Osteocyte (in vitro differentiated cells): ENCODE data around the gene COL15A1. TPM values are rescaled to one million over a fixed set of nuclear protein-coding genes. Genes with fewer than 3 reads are reported as not detected.

Experiments used
- DNase-seq: peaks from one replicate; pipeline ENCODE4 v3.0.0; 2021; ENCODE audit warnings: mixed read lengths; ENCODE audit not compliant: unreplicated experiment; ENCODE audit errors: extremely low spot score
- H3K27ac Mint-ChIP-seq: one replicate; pipeline ENCODE4 v1.8.0; 2021; ENCODE audit warnings: mild to moderate bottlenecking, mixed read lengths; ENCODE audit not compliant: unreplicated experiment
- H3K27me3 Mint-ChIP-seq: one replicate; pipeline ENCODE4 v1.8.0; 2021; ENCODE audit warnings: mixed read lengths; ENCODE audit not compliant: unreplicated experiment
- H3K36me3 Mint-ChIP-seq: one replicate; pipeline ENCODE4 v1.8.0; 2021; ENCODE audit warnings: mixed read lengths; ENCODE audit not compliant: unreplicated experiment
- H3K4me1 Mint-ChIP-seq: one replicate; pipeline ENCODE4 v1.8.0; 2021; ENCODE audit warnings: mixed read lengths; ENCODE audit not compliant: unreplicated experiment
- H3K4me3 Mint-ChIP-seq: one replicate; pipeline ENCODE4 v1.8.0; 2021; ENCODE audit warnings: mild to moderate bottlenecking, moderate library complexity, mixed read lengths; ENCODE audit not compliant: unreplicated experiment
- H3K9me3 Mint-ChIP-seq: one replicate; pipeline ENCODE4 v1.8.0; 2021; ENCODE audit warnings: mixed read lengths; ENCODE audit not compliant: unreplicated experiment
- total RNA-seq: library from RNA; stranded (reverse); gene quantifications from 2 replicates; pipeline ENCODE4 v1.2.1, GENCODE V29; 2021
- TF ChIP-seq, protein P1 (sequence below): fragments of 200-600 bp; sonication (generic); IDR thresholded peaks from 2 replicates; pipeline ENCODE4 v1.5.0; 2021; ENCODE audit warnings: antibody characterized with exemption, mild to moderate bottlenecking, moderate library complexity

The COL15A1 gene
- total RNA-seq, 1 donor from 2014 or later, result 0.81 TPM

GRCh38 chr9:99003308-99003707, 59.6 kb downstream of the COL15A1 start:
- Mint-ChIP-seq H3K4me1 (peaks cover 12% of the 10 kb centered on the region), H3K4me3 (no peak overlapping the region), H3K27ac (no peak overlapping the region), H3K9me3 (no peaks in the 10 kb centered on the region), H3K27me3 (peaks cover 25% of the 10 kb centered on the region), H3K36me3 (no peaks in the 10 kb centered on the region)
- TF ChIP-seq, protein P1, sequence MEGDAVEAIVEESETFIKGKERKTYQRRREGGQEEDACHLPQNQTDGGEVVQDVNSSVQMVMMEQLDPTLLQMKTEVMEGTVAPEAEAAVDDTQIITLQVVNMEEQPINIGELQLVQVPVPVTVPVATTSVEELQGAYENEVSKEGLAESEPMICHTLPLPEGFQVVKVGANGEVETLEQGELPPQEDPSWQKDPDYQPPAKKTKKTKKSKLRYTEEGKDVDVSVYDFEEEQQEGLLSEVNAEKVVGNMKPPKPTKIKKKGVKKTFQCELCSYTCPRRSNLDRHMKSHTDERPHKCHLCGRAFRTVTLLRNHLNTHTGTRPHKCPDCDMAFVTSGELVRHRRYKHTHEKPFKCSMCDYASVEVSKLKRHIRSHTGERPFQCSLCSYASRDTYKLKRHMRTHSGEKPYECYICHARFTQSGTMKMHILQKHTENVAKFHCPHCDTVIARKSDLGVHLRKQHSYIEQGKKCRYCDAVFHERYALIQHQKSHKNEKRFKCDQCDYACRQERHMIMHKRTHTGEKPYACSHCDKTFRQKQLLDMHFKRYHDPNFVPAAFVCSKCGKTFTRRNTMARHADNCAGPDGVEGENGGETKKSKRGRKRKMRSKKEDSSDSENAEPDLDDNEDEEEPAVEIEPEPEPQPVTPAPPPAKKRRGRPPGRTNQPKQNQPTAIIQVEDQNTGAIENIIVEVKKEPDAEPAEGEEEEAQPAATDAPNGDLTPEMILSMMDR, result no peak
- no peak for DNase-seq

DNA sequence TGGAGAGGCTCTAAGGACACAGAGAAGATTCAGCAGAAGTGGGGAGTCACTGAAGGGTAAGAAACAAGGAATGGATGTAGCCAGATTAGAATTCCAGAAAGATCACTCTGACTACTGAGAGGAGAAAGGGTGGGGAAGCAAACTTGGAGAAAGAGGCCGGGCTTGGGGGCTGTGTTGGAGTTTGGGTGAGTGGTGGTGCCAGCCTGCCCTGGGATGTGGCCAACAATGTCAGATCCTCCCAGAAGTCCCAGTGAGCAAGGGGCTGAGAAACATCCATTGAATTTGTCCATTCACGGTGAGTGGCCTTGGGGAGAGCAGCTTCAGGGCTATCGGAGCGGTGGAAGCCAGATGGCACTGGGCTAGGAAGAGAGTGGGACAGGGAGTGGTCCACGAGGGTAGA, 60.4 kb downstream of the COL15A1 start:
- Mint-ChIP-seq H3K4me1 (peaks cover 4% of the 10 kb centered on the region), H3K4me3 (no peak overlapping the region), H3K36me3 (no peaks in the 10 kb centered on the region), H3K27me3 (peaks cover 25% of the 10 kb centered on the region), H3K9me3 (no peaks in the 10 kb centered on the region), H3K27ac (no peak overlapping the region)
- no peak for DNase-seq
- TF ChIP-seq, protein P1, result no peak

DNA sequence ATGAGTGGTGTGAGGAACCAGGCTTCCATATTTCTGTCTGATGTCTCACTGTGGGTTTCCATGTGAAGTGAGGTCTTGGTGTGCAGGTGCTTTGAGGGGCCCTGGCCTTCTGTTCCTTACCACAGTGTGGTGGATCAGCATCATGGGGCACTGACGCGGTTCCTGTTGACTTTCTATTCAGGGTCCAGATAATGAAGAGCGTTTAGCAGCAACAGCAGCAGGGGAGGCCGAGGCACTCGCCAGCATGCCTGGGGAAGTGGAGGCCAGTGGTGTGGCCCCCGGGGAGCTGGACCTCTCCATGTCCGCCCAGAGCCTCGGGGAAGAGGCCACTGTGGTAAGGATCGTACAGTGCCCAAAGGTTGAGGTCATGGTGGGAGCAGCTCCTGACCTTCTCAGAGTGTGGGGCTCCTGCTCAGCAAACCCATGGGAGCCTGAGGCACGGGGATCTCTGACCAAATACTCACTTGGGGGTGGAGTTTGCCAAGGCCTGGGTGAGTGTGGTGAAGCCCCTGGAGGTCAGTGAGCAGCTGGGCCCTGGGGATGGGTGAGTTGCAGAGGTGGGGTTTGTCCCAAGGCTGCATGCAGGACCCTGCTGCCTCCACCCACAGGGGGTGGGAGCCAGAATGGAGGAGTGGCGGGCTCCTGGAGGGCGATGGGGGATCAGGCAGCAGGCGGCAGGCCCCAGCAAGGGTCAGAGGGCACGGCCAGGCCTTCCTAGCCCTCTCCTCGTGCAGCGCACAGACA, 61.2 kb downstream of the COL15A1 start:
- TF ChIP-seq, protein P1, result no peak

DNA sequence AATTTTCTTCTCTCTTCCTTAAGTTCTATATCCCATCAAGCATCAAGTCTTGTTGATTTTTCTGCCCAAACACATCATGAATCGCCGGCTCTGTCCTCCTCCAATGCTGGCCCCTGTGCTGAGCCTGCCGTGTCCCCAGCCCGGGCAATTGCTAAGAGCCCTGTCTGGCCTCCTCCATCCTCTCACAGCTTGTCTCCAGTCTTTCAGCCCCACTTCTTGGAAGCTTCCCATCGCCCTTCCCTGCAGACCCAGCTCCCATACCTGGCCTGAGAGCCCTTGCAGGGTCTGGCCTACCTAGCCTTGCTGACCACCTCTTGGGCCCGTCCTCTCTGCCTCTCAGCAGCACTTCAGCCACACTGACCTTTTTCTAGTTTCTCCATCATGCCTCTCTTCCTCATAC, 61.9 kb downstream of the COL15A1 start:
- H3K27ac Mint-ChIP-seq, result no peak overlapping the region
- DNase-seq, result no peak
- TF ChIP-seq, protein P1, result no peak
- peaks cover 5% of the 10 kb centered on the region for H3K9me3 Mint-ChIP-seq
- H3K4me3 Mint-ChIP-seq, result no peak overlapping the region
- no peaks in the 10 kb centered on the region for H3K36me3 Mint-ChIP-seq
- peaks cover 25% of the 10 kb centered on the region for H3K27me3 Mint-ChIP-seq
- peaks cover 2% of the 10 kb centered on the region for H3K4me1 Mint-ChIP-seq

More for the DNA sequence above, 61.2 kb downstream of the COL15A1 start:
- H3K9me3 Mint-ChIP-seq, result peaks cover 1% of the 10 kb centered on the region
- no peaks in the 10 kb centered on the region for H3K36me3 Mint-ChIP-seq
- H3K27me3 Mint-ChIP-seq, result peaks cover 25% of the 10 kb centered on the region
- DNase-seq, result no peak
- H3K27ac Mint-ChIP-seq, result no peak overlapping the region
- no peak overlapping the region for H3K4me3 Mint-ChIP-seq
- peaks cover 2% of the 10 kb centered on the region for H3K4me1 Mint-ChIP-seq

DNA sequence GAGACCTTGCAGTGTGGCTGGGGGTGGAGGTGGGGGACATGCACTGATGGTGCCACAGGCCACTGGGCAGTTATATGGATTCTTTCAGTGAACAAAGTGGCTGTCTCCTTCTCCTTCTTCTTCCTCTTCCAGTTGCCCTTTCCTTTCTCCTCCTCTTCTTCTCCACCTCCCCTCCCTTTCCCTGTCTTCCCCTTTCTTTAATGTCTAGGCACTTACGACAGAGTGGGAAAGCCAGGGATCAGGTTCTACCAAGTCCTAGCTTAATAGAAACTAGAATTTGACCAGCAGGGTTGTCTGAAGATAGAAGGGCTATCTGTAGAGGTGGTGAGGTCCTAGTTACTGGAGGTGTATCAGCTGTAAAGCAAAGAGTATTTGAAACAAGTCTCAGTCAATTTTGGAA, 62.8 kb downstream of the COL15A1 start:
- Mint-ChIP-seq H3K36me3 (no peaks in the 10 kb centered on the region), H3K4me3 (no peak overlapping the region), H3K27me3 (peaks cover 25% of the 10 kb centered on the region), H3K4me1 (no peaks in the 10 kb centered on the region), H3K27ac (no peak overlapping the region), H3K9me3 (peaks cover 5% of the 10 kb centered on the region)
- DNase-seq, result no peak
- TF ChIP-seq, protein P1, result no peak
